GM18867 (cell line): Measurements from ENCODE around the gene FBLN2.

Source experiments
- ATAC-seq: cut with Tn5 transposase; IDR thresholded peaks from one replicate; pipeline ENCODE4 v1.9.1; 2021; ENCODE audit warnings: mild to moderate bottlenecking, moderate library complexity; ENCODE audit not compliant: unreplicated experiment

FBLN2 gene

GRCh38 chr3:13617097-13617738 is 68.3 kb downstream of the FBLN2 start:
- no peak for ATAC-seq

- no peak for ATAC-seq
Observed at GRCh38 chr3:13617981-13618380, 69.1 kb downstream of the FBLN2 start.

GRCh38 chr3:13618836-13619235 is 69.9 kb downstream of the FBLN2 start:
- ATAC-seq, result no peak

DNA sequence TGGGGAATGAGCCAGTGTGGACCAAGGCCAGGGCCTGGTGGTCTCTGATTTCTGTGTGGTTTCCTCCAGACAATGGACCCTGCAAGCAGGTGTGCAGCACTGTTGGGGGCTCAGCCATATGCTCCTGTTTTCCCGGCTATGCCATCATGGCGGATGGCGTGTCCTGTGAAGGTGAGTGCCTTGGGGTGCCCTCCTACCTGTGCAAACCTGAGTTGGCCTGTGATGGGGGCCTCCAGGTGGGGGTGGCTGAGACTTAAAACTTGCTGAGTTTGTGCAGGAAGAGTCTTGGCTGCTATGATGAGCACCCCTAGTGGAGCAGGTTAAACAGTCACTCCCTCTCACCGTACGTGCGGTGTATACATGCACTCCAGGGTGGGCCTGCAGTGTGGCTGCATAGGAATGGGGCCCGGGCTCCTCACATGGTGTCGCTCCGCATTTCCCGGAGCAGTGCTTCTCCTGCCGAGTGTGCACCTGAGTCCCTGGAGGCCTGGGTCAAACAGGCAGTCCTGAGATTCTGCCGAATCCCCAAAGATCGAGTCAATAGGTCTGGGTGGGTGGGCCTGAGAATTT is 70.8 kb downstream of the FBLN2 start:
- ATAC-seq, result no peak

DNA sequence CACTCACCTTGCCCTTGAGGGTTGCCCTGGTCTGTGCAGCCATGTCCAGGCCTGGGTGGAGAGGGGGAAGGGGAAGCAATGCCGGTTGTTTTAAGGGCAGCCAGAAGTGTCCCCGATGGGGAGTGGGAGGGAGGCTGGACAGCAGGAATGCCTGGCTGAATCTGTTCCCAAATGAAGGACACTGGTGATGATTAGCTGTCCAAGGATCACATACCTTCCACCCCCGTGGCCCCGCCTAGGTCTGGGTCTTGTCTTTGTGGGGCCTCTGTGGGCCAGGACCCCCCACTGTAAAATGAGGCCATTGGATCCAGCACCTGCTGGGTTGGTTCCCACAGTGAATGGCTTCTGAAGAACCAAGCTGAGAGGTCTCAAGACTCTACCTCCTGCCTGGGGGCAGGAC is 71.4 kb downstream of the FBLN2 start:
- no peak for ATAC-seq

- ATAC-seq, result no peak
Observed at GRCh38 chr3:13620776-13621365, 71.9 kb downstream of the FBLN2 start.

- no peak for ATAC-seq
Observed at GRCh38 chr3:13621381-13622221, 72.7 kb downstream of the FBLN2 start.

DNA sequence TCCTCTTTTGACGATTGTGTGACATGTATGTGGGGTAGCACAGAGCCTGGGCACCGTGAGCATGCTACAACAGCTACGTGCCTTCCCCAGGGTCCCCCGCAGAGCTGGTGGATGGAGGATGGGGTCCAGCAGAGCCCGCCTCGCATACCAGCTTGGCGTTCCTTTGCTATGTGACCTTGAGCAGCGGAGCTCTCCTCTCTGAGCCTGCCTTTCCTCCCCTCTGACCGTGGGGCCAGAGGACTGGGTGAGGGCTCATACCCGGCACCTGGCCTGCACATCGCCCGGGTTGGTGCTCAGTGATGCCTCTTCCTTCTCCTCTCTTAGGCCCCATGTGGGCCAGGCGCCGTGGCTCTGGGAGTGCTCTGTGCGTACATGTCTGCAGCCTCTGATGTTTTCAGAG is 73.4 kb downstream of the FBLN2 start:
- ATAC-seq, result no peak

DNA sequence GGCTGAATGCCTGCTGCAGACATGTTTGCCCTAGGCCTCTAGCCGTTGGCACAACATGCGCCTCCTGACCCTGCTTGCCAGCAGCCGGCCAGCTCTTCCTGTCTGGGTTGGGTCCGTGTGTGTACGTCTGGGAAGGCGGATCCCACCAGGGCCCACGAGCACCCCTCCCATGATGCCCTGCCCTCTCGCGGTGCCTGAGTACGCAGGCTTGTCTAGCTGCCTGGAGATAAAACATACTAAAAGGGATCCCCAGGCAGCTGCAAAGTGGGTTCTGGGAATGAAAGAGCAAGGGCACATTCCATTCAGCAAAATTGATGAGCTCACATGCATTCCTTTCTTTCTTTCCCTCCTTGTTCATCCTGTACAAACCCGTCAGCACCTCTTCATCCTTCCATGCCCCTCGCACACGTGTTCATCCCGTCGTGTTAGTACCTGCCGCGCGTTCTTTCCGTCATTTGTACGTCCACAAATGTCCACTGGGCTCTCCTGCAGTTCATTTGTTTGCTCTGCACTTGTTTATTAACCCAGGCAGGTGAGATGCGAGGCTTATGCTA is 74.3 kb downstream of the FBLN2 start:
- ATAC-seq, result no peak

DNA sequence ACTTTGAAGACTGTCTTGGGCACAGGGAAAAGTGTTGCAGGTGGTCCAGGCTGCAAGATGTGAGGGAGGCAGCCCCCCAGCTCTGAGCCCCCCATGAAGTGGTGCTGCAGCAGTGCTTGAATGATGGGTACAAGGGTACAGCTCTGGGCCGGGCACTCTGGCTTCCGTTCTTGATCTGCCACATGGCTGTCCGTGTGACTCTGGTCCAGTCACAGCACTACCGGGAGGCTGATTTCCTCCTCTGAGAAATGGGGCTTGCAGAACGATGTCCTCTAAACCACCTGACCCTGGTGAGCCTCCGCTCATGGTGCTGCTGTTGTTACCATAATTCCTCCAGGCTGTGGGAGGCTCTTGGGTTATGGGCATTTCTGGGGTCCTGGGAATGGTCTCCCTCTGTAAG is 75.1 kb downstream of the FBLN2 start:
- no peak for ATAC-seq

GRCh38 chr3:13624671-13625125 is 75.8 kb downstream of the FBLN2 start:
- ATAC-seq, result no peak

DNA sequence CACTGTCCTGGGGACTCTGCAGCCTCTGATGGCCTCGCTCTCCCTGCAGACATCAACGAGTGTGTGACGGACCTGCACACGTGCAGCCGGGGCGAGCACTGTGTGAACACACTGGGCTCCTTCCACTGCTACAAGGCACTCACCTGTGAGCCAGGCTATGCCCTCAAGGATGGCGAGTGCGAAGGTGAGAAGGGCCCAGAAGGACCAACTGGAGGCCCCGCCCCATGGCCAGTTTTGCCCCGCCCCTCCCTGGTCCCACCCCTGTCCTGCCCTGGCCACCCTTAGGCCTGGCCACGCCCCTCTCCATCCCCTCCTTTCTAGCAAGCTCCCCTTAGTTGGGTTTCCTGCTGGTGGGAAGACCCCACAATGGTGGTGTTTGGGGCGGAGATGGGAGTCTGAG is 77.5 kb downstream of the FBLN2 start:
- ATAC-seq, result no peak

- ATAC-seq, result no peak
Observed at GRCh38 chr3:13626915-13627460, 78.1 kb downstream of the FBLN2 start.

DNA sequence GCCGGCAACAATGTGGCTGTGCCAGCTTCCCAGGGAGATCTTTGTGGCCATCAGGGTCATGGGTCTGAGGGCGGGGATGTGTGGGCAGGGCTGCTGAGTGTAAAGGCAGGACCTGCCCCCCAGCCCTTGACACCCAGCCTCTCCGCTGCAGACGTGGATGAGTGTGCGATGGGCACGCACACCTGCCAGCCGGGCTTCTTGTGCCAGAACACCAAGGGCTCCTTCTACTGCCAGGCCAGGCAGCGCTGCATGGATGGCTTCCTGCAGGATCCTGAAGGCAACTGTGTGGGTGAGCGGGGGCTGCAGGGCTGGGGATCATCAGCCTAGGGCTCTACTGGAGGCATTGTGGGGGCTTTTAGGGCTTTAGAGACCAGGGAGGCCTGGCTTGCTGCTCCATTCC is 78.8 kb downstream of the FBLN2 start:
- no peak for ATAC-seq

GRCh38 chr3:13628432-13628831 is 79.5 kb downstream of the FBLN2 start:
- no peak for ATAC-seq

GRCh38 chr3:13628841-13629551 is 80.1 kb downstream of the FBLN2 start:
- no peak for ATAC-seq

DNA sequence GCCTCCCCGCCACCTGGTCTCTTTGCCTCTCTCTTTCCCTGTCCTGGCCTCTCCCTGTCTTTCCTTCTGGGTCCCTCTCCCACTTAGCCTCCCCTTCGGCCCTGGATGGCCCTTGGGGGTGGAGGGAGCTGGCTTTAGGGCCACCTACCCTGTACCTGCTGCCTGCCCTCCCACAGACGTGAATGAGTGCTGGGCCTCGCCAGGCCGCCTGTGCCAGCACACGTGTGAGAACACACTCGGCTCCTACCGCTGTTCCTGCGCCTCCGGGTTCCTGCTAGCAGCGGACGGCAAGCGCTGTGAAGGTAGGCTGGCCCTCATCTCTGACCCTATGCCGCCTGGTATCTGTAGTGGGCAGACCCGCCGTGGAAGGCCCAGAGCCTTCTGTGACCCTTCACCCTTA is 80.7 kb downstream of the FBLN2 start:
- ATAC-seq, result no peak

DNA sequence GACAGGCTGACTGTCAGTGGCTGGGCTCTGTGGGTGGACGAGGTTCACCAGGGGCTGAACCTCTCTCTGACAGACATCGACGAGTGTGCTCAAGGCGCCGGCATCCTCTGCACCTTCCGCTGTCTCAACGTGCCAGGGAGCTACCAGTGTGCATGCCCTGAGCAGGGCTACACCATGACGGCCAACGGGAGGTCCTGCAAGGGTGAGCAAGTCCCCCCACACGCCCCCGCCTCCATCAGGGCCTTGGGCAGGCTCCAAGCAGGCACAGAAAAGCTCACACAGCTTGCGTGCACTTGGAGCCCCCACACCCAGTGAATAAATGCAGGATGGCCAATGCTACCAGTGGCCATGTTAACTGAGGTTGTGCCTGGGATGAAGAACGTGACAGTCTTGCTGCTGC is 82.3 kb downstream of the FBLN2 start:
- ATAC-seq, result no peak

DNA sequence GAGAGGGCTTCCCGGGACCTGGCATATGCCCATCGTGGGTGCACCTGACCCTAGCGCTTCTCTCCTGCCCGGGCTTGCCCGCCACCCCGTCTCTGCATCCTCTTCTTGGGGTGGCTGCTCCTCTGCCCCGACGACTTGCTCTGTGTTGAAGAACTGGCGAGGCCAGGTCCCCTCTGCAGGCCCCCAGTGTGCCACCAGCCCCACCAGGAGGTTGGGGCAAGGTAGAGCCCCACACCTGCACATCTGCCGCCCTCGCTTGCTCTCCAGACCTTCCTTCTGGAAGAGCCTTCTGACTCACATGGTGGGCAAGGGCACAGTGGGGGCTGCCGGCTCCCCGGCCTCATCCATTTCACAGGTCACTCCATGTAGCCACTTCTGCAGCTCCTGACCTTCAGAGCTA is 84.3 kb downstream of the FBLN2 start:
- no peak for ATAC-seq

- no peak for ATAC-seq
Observed at GRCh38 chr3:13634151-13634550, 85.2 kb downstream of the FBLN2 start.

- ATAC-seq, result no peak
Observed at GRCh38 chr3:13634615-13635014, 85.7 kb downstream of the FBLN2 start.
